OCI-LY3 (cell line): ENCODE results near the gene TENM4.

Experiments
- CTCF ChIP-seq: fragments of 200-600, 300-600 bp; sonication (generic); IDR thresholded peaks from 2 replicates; pipeline ENCODE4 v1.5.1; 2014; ENCODE audit warnings: antibody characterized with exemption, low read length, low read depth
- EZH2phosphoT487 ChIP-seq: fragments of 200-600 bp; shearing (Covaris generic); IDR thresholded peaks from 2 replicates; pipeline ENCODE4 v1.6.1; 2018; ENCODE audit warnings: antibody characterized with exemption, mixed run types, low read depth

- TF ChIP-seq CTCF (no peak), EZH2phosphoT487 (no peak)
Observed at GRCh38 chr11:79243422-79244210, 197.2 kb downstream of the TENM4 start.
